Activated CD4-positive, alpha-beta T cell treated with anti-CD3 and anti-CD28 coated beads, Interleukin-2, Interleukin-4, amounts not matched to agents 100 ng/mL and 50 ng/mL, durations not matched to agents 16 hours and 8 hours (primary cell): ENCODE results near the gene FDPS.
"Not testable (repeated sequence)": the region's sequence is repeated elsewhere in the genome, so short reads cannot be mapped to it uniquely, and the experiment has no call there.

ENCODE experiments used
- DNase-seq: peaks from one replicate; pipeline ENCODE4 v3.0.0-alpha.2; 2020; ENCODE audit warnings: low spot score

Gene FDPS

DNA sequence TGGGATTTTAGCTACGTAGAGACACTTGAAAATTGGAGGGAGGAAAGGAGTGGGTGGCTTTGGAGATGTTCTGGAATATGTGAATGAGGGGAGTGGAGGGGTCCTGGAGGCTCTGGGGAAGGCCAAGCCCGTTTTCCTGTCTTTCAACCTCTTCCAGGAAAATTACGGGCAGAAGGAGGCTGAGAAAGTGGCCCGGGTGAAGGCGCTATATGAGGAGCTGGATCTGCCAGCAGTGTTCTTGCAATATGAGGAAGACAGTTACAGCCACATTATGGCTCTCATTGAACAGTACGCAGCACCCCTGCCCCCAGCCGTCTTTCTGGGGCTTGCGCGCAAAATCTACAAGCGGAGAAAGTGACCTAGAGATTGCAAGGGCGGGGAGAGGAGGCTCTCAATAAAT lies 11.6 kb downstream of the FDPS start:
- no peak for DNase-seq

DNA sequence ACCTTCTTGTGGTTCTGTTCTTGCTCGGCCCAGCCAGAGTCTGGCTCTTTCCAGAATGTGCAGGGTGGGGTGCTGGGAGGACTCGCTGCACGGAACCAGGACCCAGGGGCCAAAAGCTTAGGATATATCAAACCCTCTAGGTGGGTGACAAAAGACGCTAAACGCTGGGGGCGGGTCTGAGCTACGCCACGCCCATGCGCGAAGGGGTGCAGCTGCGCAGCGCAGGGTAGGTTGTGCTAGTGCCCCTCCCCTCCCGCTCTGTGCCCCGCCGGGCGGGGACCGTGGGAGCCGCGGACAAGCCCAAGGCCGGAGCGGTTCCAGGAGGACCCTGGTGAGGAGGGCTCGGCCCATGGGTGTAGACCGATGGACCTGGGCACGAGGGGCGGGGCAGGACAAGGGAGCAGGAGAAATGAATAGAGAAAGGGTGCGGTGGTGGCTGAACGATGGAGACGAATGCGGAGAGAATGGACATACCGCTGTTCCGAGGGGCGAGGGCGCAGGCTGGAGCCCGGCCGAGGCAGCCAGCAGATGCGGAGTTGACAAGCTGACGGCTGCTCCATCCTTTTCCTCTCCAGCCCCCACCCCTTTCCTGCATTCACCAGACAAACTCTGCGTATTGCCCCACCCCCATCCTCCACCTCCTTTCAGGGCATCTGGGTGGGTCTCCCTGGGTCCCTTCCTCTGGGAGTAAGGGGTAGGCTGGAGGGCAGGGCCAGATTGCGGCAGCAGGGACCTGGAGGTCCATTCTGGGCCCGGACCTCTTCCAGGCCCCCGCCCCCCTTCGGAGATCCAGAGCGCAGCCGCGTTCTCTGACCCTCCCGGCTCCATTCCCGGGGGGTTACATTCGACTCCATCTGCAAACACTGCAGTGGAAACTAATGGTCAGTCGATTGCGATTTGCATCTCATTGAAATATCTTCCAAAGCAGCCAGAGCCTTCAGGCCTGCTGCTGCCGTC lies 12.3 kb downstream of the FDPS start, which contains the start of gene RUSC1:
Gene RUSC1, plus strand, starts transcription at position 234 of the 957 bp plus-strand sequence. CDS start 880 bp downstream, outside the sequence.
- peak; percentile 65 for DNase-seq

DNA sequence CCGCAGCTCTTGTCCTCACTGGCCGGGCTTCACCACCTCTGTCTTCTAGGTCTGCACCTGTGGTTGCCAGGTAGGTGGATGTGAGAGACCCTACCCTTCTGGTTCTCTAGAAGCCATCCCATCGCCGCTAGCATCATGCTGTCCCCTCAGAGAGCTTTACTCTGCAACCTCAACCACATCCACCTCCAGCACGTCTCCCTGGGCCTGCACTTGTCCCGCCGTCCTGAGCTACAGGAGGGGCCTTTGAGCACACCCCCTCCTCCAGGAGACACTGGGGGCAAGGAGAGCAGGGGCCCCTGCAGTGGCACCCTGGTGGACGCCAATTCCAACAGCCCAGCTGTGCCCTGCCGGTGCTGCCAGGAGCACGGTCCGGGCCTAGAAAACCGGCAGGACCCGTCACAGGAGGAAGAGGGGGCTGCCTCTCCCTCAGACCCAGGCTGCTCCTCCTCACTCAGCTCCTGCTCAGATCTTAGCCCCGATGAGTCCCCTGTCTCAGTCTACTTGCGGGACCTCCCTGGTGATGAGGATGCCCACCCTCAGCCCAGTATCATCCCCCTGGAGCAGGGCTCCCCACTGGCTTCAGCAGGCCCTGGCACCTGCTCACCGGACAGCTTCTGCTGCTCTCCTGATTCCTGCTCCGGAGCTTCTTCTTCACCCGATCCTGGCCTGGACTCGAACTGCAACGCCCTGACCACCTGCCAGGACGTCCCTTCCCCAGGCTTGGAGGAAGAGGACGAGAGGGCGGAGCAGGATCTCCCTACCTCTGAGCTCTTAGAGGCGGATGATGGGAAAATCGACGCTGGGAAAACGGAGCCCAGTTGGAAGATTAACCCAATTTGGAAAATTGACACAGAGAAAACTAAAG lies 13.2 kb downstream of the FDPS start:
- DNase-seq, result no peak

DNA sequence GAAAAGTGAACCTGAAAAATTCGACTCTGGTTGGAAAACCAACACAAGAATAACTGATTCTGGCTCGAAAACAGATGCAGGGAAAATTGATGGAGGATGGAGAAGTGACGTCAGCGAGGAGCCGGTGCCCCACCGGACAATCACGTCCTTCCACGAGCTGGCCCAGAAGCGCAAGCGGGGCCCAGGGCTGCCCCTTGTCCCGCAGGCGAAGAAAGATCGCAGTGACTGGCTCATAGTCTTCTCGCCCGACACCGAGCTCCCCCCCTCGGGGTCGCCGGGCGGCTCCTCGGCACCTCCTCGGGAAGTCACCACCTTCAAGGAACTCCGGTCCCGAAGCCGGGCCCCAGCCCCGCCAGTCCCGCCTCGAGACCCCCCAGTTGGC lies 13.9 kb downstream of the FDPS start:
- DNase-seq, result no peak

DNA sequence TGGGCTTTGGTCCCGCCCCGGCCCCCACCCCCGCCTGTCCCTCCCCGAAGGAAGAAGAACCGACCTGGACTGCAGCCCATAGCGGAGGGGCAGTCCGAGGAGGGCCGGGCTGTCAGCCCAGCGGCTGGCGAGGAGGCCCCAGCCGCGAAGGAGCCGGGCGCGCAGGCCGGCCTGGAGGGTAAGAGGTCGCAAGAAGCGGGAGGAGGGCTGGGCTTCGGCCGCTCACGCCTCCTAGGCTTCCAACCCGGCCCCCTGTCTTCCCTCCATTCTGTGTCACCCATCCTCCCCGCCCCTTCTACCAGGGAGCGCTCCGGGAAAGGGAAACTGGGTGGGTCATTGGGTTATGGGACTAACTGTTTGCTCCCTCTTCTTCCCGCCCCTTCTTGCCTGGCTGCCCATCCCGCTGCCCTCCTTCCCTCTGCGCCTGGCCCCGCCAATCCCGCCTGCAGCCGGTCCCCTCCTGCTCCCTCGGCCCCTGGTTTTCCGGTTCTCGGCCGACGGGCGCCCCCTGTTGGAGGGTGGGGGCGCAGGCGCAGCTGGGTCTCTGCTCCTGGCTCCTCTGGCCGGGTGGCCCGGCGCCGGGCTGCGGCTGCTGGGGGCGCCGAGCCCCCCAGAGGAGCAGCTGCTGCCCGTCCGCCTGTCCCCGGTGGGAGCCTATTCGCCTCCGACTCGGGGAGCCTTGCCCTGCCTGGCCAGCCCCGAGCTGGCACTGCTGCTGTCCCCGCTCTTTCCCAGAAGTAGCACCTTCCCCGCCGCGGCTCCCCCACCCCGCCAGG lies 14.5 kb downstream of the FDPS start:
- DNase-seq, result peak; percentile 87

DNA sequence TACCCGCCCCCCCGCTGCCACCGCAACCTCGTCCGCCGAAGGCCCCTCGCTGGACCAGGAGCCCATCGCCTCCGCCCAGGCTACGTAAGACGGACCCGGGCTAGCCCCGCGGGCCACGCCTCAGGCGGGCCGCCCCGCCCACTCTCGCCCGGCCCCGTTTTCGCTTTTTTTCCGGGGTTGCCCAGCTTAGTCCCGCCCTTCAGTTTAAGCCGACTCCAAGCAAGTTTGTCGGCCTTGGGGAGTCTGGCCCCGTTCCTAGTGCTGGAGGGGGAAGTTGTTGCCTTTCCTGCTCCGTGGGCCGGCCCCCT lies 15.0 kb downstream of the FDPS start:
- DNase-seq, result peak; percentile 84

DNA sequence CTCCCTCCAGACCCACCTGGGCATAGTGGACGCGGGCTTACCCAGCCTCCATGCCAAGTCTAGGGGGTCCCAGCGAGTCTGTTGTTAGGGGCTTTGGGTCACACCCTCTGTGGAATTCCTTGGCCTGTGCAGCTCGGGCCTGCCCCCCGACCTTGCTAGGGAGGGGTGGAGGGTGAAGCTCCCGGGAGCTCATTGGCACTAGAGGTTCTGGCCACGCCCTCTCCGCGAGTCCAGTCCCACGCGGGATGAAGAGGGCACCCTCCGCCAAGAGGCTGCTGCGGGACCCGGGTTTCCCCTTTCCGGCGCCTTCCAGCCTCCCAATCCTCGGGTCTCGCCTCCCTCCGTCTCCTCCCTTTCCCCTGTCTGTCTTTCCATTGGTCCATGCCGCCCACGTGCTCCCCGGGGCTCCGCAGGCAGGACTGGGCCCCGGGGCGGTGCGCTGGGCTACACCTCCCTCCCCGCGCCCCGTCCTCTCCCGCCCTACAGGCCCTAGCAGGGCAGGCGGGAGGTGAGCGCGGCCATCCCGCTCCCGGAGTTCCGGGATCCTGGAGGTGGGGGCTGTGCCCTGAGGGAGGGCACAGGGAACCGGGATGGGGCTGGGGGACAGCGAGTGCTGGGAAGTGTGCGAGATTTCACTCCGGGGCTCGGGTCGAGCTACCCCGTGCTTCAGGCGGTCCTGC lies 15.5 kb downstream of the FDPS start:
- DNase-seq, result peak; percentile 94

DNA sequence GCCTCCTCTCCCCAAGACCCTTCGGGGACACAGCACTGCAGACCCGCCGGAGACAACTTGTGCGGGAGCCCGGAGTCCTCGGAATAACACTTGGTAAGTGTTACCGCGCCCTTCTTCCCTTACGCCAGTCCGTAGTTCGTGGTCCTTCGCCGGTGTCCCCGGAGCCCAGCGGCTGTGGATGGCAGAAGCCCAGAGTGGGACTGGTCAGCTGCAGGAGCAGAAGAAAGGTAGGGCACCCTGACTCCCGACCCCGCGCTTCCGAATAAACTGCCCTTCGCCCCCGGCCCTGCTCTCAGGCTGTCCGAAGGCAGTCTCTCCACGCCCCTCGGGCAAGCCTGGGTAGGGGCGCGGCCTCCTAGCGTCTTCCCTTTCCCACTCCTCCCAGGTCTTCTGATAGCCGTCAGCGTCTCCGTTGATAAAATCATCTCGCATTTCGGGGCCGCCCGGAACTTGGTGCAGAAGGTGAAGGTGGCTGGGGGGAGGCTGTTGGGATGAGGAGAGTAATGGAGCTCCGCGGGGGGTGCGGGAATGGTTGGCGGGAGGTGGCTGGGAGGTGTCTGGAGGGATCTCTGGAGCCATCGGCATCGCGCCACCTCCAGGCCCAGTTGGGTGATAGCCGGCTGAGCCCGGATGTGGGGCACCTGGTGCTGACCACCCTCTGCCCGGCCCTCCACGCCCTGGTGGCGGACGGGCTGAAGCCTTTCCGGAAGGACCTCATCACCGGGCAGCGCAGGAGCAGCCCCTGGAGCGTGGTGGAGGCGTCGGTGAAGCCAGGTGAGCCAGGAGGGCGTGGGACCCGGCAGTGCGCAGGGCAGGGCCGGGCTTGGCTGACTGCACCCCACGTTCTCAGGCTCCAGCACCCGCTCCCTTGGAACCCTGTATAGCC lies 16.3 kb downstream of the FDPS start:
- no peak for DNase-seq

DNA sequence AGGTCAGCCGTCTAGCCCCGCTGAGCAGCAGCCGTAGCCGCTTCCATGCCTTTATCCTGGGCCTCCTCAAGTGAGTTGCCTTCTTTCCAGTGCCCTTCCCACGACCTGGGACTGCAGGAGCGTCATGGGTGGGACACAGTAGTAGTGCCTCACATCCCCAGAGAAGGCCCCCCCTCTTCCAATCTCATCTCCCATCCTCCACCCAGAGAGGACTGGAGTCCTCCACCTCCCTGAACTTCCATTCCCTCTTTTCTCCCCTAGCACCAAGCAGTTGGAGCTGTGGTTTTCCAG lies 16.9 kb downstream of the FDPS start:
- DNase-seq, result no peak

DNA sequence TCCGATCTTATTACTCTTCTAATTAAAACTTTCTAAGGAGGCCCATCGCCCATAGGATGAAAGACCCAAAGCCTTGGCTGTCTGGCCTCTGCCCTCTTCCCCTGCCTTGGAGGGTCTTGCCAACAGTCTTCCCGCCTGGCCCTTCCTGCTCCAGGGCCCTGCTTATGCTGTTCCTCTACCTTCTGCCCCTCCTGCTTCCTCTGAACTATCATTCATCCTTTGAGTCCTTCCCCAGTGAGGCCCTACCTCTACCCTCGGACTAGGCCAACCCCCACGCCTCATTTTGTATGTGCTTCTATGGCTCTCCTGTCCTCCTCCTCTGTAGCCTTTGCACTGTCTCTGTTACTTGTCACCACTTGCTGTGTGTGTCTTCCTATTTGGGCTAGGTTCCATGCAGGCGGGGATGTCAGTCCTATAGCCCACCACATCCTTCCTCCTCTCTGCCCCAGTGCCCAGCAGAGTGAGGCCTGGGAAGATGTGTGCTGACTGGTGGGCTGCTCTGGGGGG lies 17.4 kb downstream of the FDPS start:
- no peak for DNase-seq

DNA sequence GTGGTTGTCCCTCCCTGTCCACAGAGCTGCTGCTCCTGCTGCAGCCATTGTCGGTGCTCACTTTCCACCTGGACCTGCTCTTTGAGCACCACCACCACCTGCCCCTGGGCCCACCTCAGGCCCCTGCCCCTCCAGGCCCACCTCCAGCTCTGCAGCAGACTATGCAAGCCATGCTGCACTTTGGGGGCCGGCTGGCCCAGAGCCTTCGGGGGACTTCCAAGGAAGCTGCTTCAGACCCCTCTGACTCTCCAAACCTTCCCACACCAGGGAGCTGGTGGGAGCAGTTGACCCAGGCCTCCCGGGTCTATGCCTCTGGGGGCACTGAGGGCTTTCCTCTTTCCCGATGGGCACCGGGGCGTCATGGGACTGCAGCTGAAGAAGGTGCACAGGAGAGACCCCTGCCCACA lies 18.0 kb downstream of the FDPS start:
- no peak for DNase-seq

DNA sequence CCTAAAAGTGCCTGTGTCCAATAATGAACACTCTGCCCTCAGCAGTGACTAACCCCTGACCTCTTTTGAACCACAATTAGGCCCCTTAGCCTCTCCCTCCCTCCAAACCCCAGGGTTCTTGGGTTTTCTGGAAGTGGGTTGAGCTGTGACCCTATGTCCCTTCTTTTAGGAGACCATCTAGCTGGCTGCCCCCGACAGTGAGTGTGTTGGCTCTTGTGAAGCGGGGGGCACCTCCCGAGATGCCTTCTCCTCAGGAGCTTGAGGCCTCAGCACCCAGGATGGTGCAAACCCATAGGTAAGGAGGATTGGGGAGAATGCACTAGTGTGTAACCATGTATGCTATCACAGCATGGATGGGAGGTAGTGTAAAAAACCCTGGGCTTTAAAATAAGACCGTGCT lies 19.3 kb downstream of the FDPS start:
- no peak for DNase-seq

DNA sequence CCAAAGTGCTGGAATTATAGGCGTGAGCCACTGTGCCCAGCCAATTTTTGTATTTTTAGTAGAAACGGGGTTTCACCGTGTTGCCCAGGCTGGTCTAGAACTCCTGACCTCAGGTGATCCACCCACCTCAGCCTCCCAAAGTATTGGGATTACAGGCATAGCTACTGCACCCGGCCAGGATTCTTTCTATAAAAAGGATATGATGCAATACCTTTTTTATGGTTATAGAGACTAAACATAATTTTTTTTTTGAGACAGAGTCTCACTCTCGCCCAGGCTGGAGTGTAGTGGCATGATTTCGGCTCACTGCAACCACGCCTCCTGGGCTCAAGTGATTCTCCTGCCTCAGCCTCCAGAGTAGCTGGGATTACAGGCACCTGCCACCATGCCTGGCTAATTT lies 20.2 kb downstream of the FDPS start:
- DNase-seq, result not testable (repeated sequence)

DNA sequence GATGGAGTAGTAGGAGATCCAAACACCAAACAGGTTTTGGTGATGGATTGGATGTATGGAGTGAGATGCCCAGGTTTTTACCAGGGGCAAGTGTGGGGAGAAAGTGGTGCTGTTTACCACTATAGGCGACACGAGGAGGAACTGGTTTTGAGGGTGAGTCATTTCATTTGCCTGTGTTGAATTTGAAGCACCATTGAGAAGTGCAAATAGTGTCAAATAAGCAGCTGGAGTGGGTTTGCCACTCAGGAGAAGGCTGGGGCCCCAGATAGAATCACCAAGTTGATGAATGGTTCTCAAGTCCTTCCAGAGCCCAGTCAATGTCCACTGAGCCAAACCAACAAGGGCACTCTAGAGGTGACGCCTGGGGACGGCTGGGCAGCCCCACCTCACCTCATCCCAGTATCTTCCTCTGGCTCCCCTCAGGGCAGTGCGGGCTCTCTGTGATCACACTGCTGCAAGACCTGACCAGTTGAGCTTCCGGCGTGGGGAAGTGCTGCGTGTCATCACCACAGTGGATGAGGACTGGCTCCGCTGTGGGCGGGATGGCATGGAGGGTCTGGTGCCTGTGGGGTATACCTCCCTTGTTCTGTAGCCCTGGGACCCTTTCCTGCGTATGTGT lies 21.4 kb downstream of the FDPS start:
- no peak for DNase-seq

DNA sequence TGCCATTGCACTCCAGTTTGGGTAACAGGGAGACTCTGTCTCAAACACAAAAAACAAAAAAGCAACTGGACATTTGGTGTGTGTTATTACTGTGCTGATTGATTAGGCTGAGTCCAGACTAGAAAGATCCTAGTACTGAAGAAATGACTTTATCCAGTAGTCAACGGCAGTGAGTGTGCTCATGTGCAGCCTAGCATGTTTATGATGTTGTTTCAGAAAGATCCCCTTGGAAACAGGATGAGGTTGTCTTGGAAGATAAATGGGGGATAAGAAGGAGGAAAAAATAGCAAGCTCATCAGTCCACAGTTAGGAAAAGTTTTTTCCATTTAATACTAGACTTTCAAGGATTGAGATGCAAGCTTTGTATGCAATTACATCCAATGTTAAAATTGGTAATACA lies 26.3 kb downstream of the FDPS start:
- DNase-seq, result no peak

DNA sequence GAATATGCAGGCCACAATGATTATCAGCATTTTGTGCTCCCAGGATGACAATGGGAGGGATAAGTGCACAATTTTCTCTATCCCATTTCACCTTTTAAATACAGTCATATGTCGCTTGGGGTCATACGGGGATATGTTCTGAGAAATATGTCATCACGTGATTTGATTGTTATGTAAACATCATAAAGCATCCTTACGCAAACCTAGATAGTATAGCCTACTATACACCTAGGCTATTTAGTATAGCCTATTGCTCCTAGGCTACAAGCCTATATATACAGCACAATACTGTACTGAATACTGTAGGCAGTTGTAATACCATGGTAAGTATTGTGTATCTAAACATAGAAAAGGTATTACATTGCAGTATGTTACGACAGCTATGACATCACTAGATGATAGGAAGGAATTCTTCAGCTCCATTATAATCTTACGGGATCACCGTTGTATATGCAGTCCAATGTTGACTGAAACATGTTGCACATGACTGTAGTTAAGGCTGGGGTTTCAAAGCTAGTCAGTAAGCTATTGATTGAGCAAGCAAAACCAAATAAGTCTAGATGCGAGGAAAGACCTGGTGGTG lies 30.9 kb downstream of the FDPS start:
- no peak for DNase-seq

DNA sequence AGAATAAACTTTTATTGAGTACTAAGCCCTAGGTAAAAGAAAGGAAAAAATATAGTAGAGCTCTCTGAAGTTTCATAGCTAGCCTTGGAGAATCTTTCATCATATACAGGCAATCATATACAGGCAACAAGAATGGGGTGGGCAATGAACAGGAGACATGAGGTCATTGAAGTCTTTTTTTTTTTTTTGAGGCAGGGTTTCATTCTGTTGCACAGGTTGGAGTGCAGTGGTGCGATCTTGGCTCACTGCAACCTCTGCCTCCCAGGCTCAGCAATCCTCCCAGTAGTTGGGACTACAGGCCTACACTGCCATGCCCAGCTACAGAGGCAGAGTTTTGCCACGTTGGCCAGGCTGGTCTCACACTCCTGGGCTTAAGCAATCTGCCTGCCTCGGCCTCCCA lies 34.2 kb downstream of the FDPS start:
- no peak for DNase-seq

DNA sequence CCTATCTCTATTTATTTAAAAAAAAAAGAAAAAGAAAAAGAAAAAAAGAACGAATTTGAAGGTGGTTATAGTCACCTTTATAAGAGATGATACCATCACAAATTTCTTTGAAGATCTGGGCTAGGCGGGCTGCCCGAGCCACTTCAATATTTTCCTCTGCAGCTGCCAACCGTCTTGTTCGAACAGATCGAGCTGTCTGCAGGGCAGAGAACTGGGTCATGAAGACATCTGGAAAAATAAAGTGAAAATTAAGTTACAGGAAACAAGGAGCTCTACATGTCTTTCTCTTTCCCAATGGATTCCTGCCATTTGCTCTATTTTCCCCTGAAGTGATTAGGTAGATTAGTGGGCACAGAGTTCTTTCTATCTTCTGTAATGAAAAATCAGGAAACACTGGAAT lies 44.0 kb downstream of the FDPS start:
- no peak for DNase-seq

DNA sequence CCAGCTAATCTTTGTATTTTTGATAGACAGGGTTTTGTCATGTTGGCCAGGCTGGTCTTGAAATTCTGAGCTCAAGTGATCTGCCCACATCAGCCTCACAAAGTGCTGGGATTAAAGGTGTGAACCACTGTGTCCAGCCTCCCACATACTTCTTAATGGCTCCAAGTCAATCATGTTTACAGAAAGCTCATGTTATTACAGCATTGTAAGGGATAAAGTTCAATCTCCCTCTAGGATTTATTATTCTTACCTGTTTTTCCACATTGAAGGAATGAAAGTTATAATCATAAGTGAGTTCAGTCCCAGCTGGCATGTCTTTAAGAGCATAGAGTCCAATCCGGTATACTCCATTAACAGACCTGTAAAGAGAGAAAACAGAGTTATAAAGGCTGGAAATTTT lies 51.4 kb downstream of the FDPS start:
- DNase-seq, result no peak
